ENCODE data around the gene ARMC12.

Gene ARMC12

DNA sequence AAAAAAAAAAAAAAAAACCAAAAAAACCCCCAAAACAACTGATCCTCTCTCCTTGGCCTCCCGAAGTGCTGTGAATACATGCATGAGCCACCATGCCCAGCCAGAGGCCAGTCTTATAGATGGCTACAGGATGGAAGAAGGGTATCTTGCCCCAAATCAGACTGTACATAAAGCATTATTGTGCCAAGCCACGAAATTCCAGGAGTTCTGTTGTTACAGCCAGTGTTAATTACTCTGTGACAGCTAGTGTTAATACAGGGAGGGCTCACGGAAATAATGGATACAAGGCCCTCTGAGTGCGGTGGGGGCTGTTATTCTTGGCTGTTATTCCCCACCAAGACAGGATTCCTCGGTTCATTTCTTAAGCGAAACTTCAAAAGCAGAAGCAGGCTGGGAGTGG lies 38.2 kb downstream of the ARMC12 start:
- no peak for DNase-seq (ENCODE audit: low read depth in 1 of 2, low spot score in 1 of 2)

DNA sequence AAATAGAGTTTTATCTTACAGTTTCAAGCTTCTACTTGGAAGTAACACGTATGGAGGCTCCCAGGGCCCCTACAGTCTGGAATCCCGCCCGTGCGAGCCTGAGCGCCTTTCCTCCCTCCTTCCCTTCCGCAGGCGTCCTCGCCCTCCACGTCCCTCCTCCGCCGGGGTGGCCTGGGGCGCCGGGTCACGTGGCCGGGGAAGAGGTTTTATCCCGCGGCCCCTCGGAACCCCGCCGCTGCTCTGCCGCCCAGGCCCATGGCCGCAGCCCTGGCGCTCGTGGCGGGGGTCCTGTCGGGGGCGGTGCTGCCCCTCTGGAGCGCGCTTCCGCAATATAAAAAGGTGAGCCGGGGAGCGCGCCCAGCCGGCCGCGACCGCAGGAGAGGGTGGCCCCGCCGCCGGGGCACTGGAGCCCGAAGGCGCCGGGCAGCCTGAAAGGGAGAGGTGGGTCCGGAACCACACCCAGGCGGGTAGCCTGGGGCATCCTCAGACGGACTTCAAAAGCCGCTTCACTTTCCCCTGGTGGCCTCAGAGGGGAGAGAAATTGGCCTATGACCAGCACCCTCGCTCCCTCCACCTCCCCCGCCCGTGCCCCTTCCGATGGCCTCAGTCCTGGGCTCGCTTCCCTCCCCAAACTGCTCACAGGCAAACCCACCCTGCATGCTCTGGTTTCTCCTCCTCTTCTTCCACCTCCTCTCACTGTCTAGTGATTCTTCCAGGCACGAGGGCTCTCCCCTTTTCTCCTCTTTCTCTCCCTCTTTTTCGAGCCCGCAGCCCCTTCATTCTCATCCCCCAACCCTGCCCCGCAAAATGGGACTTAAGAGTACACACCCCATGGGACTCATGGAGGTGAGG lies 39.8 kb downstream of the ARMC12 start, which contains the start of gene CLPSL2:
CLPSL2 (plus strand) TSS at position 235 of the 852 bp plus-strand sequence; CDS start at position 256, 21 bp downstream.
- DNase-seq (ENCODE audit: low read depth in 1 of 2, low spot score in 1 of 2) = no peak

DNA sequence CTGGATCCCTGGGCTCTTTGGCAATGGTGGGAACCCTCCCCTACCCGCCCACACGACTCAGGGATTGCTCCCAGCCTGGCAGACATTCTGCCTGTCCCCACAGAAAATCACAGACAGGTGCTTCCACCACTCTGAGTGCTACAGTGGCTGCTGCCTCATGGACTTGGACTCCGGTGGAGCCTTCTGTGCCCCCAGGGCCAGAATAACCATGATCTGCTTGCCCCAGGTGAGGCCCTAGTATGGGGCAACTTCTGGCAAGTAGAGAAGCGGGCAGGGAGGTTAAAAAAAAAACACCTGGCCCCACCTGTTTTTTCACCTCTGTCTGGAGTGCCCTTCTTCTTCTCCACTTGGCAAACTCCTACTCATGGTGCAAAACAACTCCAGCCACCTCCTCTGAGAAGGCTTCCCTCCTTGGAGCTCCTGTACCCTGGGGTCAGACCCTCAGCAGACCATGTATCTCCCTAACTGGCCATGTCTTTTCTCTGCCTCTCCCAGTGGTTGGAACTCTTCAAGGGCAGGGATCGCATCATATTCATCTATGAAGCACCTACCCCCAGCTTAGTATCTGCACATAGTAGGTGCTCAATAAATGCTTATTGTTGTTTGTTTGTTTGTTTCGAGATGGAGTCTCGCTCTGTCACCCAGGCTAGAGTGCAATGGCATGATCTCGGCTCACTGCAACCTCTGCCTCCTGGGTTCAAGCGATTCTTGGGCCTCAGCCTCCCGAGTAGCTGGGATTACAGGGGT lies 40.7 kb downstream of the ARMC12 start:
- DNase-seq (ENCODE audit: low read depth in 1 of 2, low spot score in 1 of 2) = no peak

DNA sequence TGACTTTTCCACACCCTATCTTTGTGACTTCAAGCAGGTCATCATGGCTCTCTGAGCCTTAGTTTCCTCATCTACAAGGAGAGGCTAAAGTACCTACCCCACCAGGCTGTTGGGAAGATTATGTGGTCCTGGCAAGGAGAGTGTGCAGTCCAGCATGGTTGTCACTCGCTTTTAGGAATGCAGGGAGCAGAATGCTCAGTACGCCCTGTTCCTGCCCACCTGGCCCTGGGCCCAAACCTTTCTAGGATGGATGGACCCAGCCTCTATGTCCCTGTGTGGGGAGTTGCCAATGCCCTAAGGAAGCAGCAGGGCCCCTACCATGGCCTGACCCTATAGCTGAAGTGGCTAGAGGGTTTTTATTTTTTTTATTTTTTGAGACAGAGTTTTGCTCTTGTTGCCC lies 41.6 kb downstream of the ARMC12 start:
- no peak for DNase-seq (ENCODE audit: low read depth in 1 of 2, low spot score in 1 of 2)

DNA sequence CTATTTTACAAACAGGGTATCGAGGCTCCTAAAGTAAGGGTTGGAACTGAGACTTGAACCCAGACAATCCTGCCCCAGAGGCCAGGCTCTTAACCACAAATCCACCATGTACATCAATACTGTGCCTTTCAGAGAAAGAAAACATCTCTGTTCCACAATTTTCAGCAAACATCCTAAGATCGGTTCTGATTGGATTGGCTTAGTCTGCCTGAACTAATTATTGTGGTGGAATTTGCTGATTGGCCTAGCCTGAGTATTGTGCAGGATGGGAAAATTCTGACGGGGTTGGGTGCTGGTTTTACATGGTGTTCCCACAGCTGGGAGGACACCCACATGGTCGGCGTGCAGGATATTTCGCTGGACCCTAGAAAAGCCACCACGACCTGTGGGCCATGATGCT lies 43.9 kb downstream of the ARMC12 start, which contains the start of gene CLPSL1:
CLPSL1 (plus strand) TSS at position 301 of the 400 bp plus-strand sequence; CDS start at position 393, 92 bp downstream.
- DNase-seq (ENCODE audit: low read depth in 1 of 2, low spot score in 1 of 2) = no peak

DNA sequence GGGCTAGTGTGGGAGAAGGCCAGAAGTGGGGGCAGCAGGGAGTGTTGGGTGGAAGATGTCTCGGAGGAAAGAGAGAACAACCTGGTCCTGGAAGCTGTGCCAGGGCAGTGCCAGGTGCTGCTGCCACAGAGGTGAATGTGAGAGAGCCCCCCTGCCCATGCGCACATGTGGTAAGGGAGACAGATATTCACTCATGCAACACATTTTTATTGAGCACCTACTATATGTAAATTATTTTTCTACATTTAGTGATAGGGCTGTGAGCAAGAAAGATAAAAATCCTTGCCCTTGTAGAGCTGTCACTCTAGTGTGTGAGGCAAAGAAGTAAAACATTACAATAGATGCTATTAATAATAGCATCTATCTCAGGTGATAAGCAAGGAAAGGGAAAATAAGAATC lies 44.5 kb downstream of the ARMC12 start:
- DNase-seq (ENCODE audit: low read depth in 1 of 2, low spot score in 1 of 2) = no peak

DNA sequence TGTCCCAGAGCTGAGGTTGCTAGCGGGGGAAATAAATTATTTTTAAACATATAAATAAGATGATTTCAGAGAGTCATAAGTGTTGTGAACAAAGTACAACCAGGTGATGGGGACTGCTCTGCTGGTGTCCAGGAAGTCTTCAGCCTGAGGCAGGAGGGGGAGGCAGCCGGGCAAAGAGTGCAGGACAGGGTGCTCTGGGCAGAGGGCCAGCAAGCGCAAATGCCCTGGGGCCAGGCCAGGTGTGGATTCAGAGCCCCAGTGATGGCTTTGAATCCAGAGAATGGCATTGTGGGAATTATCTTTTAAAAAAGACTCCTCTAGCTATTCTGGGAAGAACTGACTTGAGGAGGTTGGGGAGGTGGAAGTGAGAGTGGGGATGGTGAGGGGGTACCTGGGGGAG lies 45.6 kb downstream of the ARMC12 start:
- no peak for DNase-seq (ENCODE audit: low read depth in 1 of 2, low spot score in 1 of 2)

DNA sequence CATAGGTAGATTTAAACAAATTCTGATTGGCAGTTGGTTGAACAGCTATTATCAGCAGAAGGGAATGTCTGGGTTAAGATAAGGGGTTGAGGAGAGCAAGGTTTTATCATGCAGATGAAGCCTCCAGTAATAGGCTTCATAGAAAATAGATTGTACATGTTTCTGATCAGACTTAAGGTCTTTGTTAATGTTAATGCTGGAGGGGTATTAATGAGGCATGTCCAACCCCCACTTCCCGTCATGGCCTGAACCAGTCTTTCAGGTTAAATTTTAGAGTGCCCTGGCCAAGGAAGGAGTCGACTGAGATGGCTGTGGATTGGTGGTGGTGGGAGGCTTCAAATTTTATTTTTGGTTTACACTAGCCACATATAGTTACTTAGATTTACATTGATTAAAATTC lies 47.4 kb downstream of the ARMC12 start:
- no peak for DNase-seq (ENCODE audit: low read depth in 1 of 2, low spot score in 1 of 2)

DNA sequence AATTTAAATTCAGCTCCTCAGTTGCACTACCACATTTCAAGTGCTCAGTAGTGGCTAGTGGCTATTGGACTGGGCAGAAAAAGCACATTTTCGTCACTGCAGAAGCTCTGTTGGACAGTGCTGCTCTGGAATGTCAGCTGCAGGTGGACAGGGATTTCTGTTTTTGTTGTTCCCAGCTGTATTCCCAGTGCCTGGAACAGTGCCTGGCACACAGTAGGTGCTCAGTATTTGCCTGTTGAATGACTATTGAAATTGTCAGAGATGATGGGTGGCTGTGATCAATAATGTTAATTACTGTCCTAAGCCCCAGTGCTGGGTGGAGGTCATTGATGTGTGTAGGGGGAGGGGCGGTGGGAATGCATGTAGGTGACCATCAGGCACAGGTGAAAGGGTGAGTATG lies 49.4 kb downstream of the ARMC12 start:
- DNase-seq (ENCODE audit: low read depth in 1 of 2, low spot score in 1 of 2) = no peak

DNA sequence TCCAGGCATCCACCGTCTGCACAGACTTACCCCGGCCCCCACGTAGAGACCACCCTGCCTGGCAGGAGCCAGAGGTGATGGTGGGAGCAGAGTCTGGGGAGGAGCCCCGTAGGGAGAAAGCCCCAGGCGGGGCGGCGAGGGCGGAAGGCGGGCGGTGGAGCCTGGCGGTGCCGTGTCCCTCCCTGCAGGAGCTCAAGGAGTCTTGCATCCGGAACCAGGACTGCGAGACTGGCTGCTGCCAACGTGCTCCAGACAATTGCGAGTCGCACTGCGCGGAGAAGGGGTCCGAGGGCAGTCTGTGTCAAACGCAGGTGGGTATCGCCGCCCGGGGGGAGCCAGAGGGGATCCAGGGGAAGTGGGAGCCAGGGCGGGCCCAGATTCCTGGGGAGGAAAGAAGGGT lies 50.0 kb downstream of the ARMC12 start:
- DNase-seq (ENCODE audit: low read depth in 1 of 2, low spot score in 1 of 2) = no peak

DNA sequence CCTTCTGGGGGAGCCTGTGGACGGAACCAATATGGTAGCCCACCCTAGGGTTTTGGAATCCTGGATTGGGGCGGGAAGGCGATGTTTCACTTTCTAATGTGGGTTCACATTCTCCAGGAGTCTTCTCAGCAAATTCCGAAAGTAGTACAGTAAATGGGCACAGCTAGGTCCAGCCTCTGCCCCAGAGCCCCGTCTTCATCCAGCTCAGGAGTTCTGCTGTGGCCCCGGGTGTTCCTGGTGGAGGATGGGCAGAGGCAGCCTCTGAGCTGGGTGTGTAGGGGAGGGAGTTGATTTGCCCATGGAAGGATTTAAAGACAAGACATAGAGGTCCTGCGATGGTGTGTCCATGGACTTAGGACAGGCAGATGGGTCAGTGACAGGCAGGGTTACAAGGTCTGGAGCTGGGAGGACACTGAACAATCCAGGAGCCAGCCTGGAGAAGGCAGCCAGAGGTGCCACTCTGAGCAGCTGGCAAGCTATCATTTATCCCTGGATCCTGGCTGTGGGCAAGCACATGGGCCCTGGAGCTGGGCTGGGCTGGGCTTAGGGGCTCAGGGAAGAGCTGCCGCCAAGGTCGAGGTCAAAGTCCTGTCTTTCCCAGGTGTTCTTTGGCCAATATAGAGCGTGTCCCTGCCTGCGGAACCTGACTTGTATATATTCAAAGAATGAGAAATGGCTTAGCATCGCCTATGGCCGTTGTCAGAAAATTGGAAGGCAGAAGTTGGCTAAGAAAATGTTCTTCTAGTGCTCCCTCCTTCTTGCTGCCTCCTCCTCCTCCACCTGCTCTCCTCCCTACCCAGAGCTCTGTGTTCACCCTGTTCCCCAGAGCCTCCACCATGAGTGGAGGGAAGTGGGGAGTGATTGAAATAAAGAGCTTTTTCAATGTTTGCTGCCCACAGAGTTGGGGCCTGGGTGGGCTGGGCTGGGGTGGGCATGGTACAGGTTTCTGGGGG lies 50.7 kb downstream of the ARMC12 start:
- no peak for DNase-seq (ENCODE audit: low read depth in 1 of 2, low spot score in 1 of 2)

DNA sequence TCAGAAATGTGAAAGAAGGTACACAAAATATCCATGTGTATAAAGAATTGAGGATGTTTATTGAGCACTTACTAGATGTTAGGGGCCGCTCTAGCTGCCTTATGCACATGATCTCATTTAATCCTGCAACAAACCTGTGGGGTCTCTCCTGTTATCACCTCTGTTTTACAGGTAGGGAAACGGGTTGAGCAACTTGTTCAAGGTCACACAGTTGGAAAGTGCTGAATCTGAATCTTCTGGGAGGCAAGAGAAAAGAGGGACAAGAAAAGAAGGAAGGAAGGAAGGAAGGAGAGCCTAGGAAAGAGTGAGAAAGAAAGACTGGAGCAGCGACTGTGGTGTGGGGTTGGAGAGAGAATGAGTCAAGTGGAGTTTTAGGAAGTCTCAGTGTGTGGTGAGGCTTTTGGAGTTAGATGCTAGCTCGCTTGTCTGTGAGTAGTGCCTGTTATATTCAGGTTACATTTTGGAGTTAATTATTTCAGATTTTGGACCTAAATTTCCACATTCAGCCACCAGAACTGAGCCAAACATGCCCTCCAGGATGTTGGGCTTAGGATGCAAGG lies 51.7 kb downstream of the ARMC12 start:
- no peak for DNase-seq (ENCODE audit: low read depth in 1 of 2, low spot score in 1 of 2)

DNA sequence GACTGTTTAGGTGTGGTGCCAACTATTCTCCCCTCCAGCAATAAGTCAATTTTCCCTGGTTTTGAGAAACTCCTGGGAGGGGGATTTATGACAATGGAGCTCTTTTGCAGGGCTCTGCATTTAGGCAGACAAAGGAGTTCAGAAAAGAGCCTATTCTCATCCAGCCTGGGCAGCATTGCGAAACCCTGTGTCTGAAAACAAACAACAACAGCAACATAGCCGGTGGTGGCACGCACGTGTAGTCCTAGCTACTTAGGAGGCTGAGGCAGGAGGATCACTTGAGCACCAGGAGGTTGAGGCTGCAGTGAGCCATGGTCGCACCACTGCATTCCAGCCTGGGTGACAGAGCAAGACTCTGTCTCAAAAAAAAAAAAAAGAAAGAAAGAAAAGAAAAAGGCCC lies 53.9 kb downstream of the ARMC12 start:
- DNase-seq (ENCODE audit: low read depth in 1 of 2, low spot score in 1 of 2) = no peak

DNA sequence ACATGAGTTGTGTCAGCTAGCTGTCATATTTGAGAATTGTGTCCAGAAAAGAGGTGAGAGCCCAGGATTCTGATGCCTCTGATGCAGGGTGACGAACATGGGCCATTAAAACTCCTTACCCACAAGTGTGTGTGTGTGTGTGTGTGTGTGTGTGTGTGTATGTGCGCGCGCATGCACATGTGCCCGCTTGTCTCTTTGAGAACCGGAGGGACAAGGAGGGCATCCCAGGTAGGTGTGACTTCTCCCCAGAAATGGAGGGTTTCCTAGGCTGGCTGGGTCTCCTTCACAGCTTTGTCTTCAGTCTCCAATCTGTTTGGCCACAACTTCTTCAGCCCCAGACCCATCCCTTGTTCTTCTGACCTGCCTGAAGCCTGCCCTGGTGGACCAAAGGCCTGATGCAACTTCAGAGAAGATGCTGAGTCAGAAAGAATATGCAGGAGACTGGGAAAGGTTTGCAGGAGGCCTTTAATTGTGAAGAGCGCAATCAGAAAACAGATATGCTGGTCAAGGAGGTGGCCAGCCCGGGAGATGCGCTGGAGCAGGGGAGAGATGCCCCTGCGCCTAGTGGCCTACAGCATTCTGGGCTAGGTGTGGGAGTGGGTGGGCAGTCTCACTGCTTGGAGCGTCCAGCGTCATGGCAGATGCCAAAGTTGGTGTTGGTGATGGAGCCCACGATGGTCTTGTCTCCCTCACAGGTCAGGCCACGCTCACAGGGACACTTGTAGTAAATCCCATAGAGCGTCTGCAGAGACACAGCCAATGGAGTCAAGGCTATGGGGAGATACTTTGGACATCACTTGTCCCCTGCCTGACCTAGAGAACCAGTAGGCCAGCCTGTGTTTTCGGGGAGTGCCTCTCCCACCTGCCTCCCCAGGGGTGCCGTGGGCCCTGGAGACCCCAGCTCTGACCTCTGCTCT lies 58.0 kb downstream of the ARMC12 start:
- DNase-seq (ENCODE audit: low read depth in 1 of 2, low spot score in 1 of 2) = no peak

DNA sequence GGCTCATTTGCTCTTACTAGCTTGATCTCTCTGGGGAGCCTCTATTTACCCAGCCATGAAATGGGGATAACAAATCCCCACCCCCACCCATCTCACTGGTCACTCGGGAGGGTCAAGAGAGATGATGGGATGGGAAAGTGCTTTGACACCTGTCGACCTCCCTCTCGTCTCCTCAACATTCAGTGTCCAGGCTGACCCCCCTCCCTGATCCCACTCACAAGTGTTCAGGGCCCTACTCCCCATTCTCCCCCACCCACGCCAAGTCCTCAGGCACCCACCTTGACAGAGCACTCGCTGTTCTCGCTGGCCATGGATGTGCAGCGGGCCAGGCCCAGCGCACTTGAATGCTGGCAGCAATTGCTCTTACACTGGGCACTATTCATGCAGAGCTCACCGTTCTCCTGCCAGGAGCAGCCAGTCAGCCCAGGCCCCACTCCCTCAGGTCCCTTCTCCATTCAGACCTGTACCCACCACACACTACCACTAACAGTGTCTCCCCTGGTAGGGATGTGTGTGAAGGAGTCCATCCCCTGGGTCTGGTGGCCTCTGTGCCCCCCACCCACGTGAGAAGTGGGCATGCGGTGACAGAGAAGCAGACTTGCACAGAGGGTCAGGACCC lies 58.7 kb downstream of the ARMC12 start:
- DNase-seq (ENCODE audit: low read depth in 1 of 2, low spot score in 1 of 2) = no peak

DNA sequence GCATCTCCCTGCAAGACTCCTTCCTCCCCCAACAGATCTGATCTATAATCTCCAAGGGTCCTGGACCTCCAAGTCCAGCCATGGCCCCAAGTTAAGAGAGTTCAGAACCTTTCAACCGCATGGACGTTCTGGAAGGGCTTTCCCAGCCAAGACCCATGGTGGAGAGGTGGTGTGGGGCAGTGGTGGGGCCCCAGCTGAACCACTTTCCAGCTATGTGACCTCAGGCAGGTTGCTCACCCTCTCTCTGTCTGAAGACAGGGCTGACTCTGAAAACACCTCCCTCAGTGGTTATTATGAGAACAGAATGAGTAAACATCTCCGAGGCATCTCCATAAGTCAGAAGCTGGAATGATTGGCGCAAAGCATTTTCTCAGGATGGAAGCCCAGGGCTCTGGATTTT lies 59.4 kb downstream of the ARMC12 start:
- DNase-seq (ENCODE audit: low read depth in 1 of 2, low spot score in 1 of 2) = no peak

DNA sequence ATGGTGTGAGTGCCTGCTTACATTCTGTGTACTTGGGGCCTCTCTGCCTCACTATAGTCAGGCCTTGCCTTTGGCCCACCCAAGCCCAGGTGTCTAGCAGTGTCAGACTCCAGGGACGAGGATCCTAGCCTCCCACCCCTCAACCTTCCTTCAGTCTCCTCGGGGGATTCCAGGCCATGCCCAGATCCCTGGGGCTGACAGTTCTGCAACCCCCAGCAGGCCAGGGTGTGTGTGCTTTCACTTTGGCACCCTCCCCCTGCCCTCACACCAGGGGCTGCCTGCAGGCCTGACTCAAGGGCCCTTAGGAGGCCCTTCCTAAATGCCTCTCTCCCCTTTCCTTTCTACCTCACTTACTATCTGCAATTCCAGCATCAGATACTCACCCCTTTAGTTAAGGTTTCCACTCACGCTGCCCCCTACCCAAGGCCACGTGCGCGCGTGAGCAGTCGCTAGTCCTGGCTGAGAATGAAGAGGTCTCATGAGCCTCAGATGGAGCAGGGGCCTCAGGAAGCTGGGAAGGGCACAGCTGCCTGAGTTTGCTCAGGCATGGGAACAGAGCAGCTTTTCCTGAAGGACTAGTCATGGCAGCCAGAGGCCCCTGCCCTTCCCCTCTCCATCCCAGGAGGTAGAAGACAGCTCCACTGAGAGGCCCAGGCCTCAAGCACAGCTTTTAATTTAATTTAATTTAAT lies 61.1 kb downstream of the ARMC12 start:
- no peak for DNase-seq (ENCODE audit: low read depth in 1 of 2, low spot score in 1 of 2)

All from activated T-helper 1 cell treated with anti-CD3 and anti-CD28 coated beads, Interleukin-2, amount 50 U/mL, for 16 hours (primary cell).